Astrocyte (in vitro differentiated cells and primary cell): Measurements from ENCODE around the gene BCL7B. TPM values are rescaled to one million over a fixed set of nuclear protein-coding genes. Genes with fewer than 3 reads are reported as not detected.

Source experiments
- DNase-seq: peaks from one replicate; pipeline ENCODE4 v3.0.0-alpha.2; 2010; ENCODE audit warnings: low read depth
- FAIRE-seq: peaks from 2 replicates; lab custom pipeline; 2011; peaks lifted over from hg19 to GRCh38; lab: Jason Lieb, UNC
- H2AFZ ChIP-seq: 2 replicates; pipeline ENCODE4 v1.6.0; 2012; ENCODE audit warnings: low read depth, low read length, inconsistent platforms
- H3K27ac ChIP-seq: 2 replicates; pipeline ENCODE4 v1.5.1; 2011; ENCODE audit warnings: low read depth, low read length, inconsistent platforms
- H3K27me3 ChIP-seq: 2 replicates; pipeline ENCODE4 v1.6.0; 2011; ENCODE audit warnings: low read length, inconsistent platforms; ENCODE audit not compliant: insufficient read depth
- H3K36me3 ChIP-seq: 2 replicates; pipeline ENCODE4 v1.5.1; 2011; ENCODE audit warnings: low read length, inconsistent platforms; ENCODE audit not compliant: insufficient read depth
- H3K4me1 ChIP-seq: 2 replicates; pipeline ENCODE4 v1.5.1; 2011; ENCODE audit warnings: low read length, inconsistent platforms; ENCODE audit not compliant: insufficient read depth
- H3K4me2 ChIP-seq: 2 replicates; pipeline ENCODE4 v1.6.0; 2012; ENCODE audit warnings: low read length, inconsistent platforms
- H3K4me3 ChIP-seq: 2 replicates; pipeline ENCODE4 v1.5.1; 2011; ENCODE audit warnings: low read depth, mild to moderate bottlenecking, low read length, inconsistent platforms; ENCODE audit not compliant: insufficient read depth
- H3K79me2 ChIP-seq: 2 replicates; pipeline ENCODE4 v1.6.0; 2012; ENCODE audit warnings: mild to moderate bottlenecking, low read length, inconsistent platforms; ENCODE audit not compliant: insufficient read depth
- H3K9ac ChIP-seq: 2 replicates; pipeline ENCODE4 v1.6.0; 2012; ENCODE audit warnings: mild to moderate bottlenecking, low read length, inconsistent platforms
- H3K9me3 ChIP-seq: 2 replicates; pipeline ENCODE4 v1.5.1; 2012; ENCODE audit warnings: low read depth, mild to moderate bottlenecking, low read length, inconsistent platforms; ENCODE audit not compliant: insufficient read depth
- H4K20me1 ChIP-seq: 2 replicates; pipeline ENCODE4 v1.6.0; 2012; ENCODE audit warnings: low read length, inconsistent platforms; ENCODE audit not compliant: insufficient read depth
- H3K27ac Mint-ChIP-seq: one replicate; pipeline ENCODE4 v1.8.0; 2021; ENCODE audit warnings: mild to moderate bottlenecking, mixed read lengths; ENCODE audit not compliant: unreplicated experiment
- H3K27me3 Mint-ChIP-seq: one replicate; pipeline ENCODE4 v1.8.0; 2021; ENCODE audit warnings: low read depth, mixed read lengths; ENCODE audit not compliant: unreplicated experiment
- H3K36me3 Mint-ChIP-seq: one replicate; pipeline ENCODE4 v1.8.0; 2021; ENCODE audit warnings: low read depth, mixed read lengths; ENCODE audit not compliant: unreplicated experiment
- H3K4me1 Mint-ChIP-seq: one replicate; pipeline ENCODE4 v1.8.0; 2021; ENCODE audit warnings: low read depth, mixed read lengths; ENCODE audit not compliant: unreplicated experiment
- H3K4me3 Mint-ChIP-seq: one replicate; pipeline ENCODE4 v1.8.0; 2021; ENCODE audit warnings: mild to moderate bottlenecking, moderate library complexity, mixed read lengths; ENCODE audit not compliant: unreplicated experiment
- H3K9me3 Mint-ChIP-seq: one replicate; pipeline ENCODE4 v1.8.0; 2021; ENCODE audit warnings: mild to moderate bottlenecking, mixed read lengths; ENCODE audit not compliant: unreplicated experiment
- CTCF ChIP-seq: IDR thresholded peaks from 2 replicates; pipeline ENCODE4 v1.5.1; 2011; ENCODE audit warnings: low read depth, mild to moderate bottlenecking, inconsistent platforms, low read length, moderate library complexity; ENCODE audit not compliant: insufficient read depth
- EZH2 ChIP-seq: IDR thresholded peaks from 2 replicates; pipeline ENCODE4 v1.6.1; 2012; ENCODE audit warnings: mild to moderate bottlenecking, low read length, inconsistent platforms; ENCODE audit not compliant: insufficient read depth
- total RNA-seq: library from RNA; stranded (reverse); gene quantifications from 2 replicates; pipeline ENCODE4 v1.2.1, GENCODE V29; 2021

Gene BCL7B
- total RNA-seq, 1 donor from 2014 or later = 30.1 TPM

GRCh38 chr7:73596191-73597065, 38.9 kb upstream of the BCL7B start:
- DNase-seq (no peak), FAIRE-seq (no peak)
- Histone ChIP-seq H3K4me2 (no peak overlapping the region), H4K20me1 (no peaks in the 10 kb centered on the region), H3K27me3 (peaks cover 3% of the 10 kb centered on the region), H3K9me3 (no peaks in the 10 kb centered on the region), H3K4me1 (no peaks in the 10 kb centered on the region), H3K79me2 (no peaks in the 10 kb centered on the region), H3K4me3 (no peak overlapping the region), H3K27ac (no peak overlapping the region), H3K9ac (no peak overlapping the region), H3K36me3 (no peaks in the 10 kb centered on the region), H2AFZ (no peak overlapping the region)
- Mint-ChIP-seq H3K9me3 (no peaks in the 10 kb centered on the region), H3K27ac (no peak overlapping the region), H3K4me3 (no peak overlapping the region), H3K27me3 (peaks cover 39% of the 10 kb centered on the region), H3K36me3 (no peaks in the 10 kb centered on the region), H3K4me1 (no peaks in the 10 kb centered on the region)
- no peak for TF ChIP-seq CTCF
- no peak for TF ChIP-seq EZH2

GRCh38 chr7:73595358-73595757, 37.9 kb upstream of the BCL7B start:
- Mint-ChIP-seq H3K36me3 (no peaks in the 10 kb centered on the region), H3K27me3 (peaks cover 39% of the 10 kb centered on the region), H3K4me3 (no peak overlapping the region), H3K9me3 (no peaks in the 10 kb centered on the region), H3K4me1 (no peaks in the 10 kb centered on the region), H3K27ac (no peak overlapping the region)
- FAIRE-seq (no peak), DNase-seq (no peak)
- H3K27ac ChIP-seq = no peak overlapping the region
- H3K9ac ChIP-seq = no peak overlapping the region
- no peak overlapping the region for H2AFZ ChIP-seq
- TF ChIP-seq CTCF (no peak), EZH2 (no peak)
- H3K4me2 ChIP-seq = no peak overlapping the region
- peaks cover 3% of the 10 kb centered on the region for H3K27me3 ChIP-seq
- H3K36me3 ChIP-seq = no peaks in the 10 kb centered on the region
- no peaks in the 10 kb centered on the region for H3K4me1 ChIP-seq
- no peak overlapping the region for H3K4me3 ChIP-seq
- H3K9me3 ChIP-seq = no peaks in the 10 kb centered on the region
- H3K79me2 ChIP-seq = no peaks in the 10 kb centered on the region
- H4K20me1 ChIP-seq = no peaks in the 10 kb centered on the region
